IMR-90 (cell line): ENCODE measurements around the gene MYCT1.

Source experiments
- BHLHE40 ChIP-seq: fragments of 150-350 bp; IDR thresholded peaks from 2 replicates; pipeline ENCODE4 v1.6.1; 2016; ENCODE audit warnings: mild to moderate bottlenecking, low read depth, low read length
- CEBPB ChIP-seq: IDR thresholded peaks from 2 replicates; pipeline ENCODE4 v1.6.1; 2012; ENCODE audit warnings: low read depth, low read length, improper control_type of control experiment
- FOS ChIP-seq: fragments of 150-350 bp; IDR thresholded peaks from 2 replicates; pipeline ENCODE4 v1.6.1; 2016; ENCODE audit warnings: low read depth, low read length
- MAFK ChIP-seq: IDR thresholded peaks from 2 replicates; pipeline ENCODE4 v1.6.1; 2012; ENCODE audit warnings: low read depth, low read length, improper control_type of control experiment
- MAZ ChIP-seq: IDR thresholded peaks from 2 replicates; pipeline ENCODE4 v1.6.1; 2012; ENCODE audit warnings: low read depth, mild to moderate bottlenecking, low read length, improper control_type of control experiment, moderate library complexity, borderline replicate concordance
- POLR2A ChIP-seq: IDR thresholded peaks from 2 replicates; pipeline ENCODE4 v1.6.1; 2012; ENCODE audit warnings: mild to moderate bottlenecking, low read depth, low read length
- RAD21 ChIP-seq: IDR thresholded peaks from 2 replicates; pipeline ENCODE4 v1.6.1; 2012; ENCODE audit warnings: low read length, improper control_type of control experiment
- RCOR1 ChIP-seq: IDR thresholded peaks from 2 replicates; pipeline ENCODE4 v1.6.1; 2012; ENCODE audit warnings: mild to moderate bottlenecking, low read length, improper control_type of control experiment; ENCODE audit not compliant: insufficient replicate concordance
- RFX5 ChIP-seq: IDR thresholded peaks from 2 replicates; pipeline ENCODE4 v1.8.0; 2012; ENCODE audit warnings: low read depth, mild to moderate bottlenecking, low read length, moderate library complexity
- SMC3 ChIP-seq: fragments of 150-350 bp; IDR thresholded peaks from 2 replicates; pipeline ENCODE4 v1.6.1; 2016; ENCODE audit warnings: low read depth, mild to moderate bottlenecking, antibody characterized with exemption, low read length, moderate library complexity
- TF ChIP-seq, protein P1 (sequence below): conservative IDR thresholded peaks from 2 replicates; pipeline ENCODE4 v1.5.1; 2012; ENCODE audit warnings: mild to moderate bottlenecking, low read depth, low read length, improper control_type of control experiment
- TF ChIP-seq, protein P2 (sequence below): fragments of 150-350 bp; IDR thresholded peaks from 2 replicates; pipeline ENCODE4 v1.6.1; 2016; ENCODE audit warnings: low read depth, mild to moderate bottlenecking, low read length, moderate library complexity, borderline replicate concordance
- TF ChIP-seq, protein P3 (sequence below): fragments of 150-350 bp; IDR thresholded peaks from 2 replicates; pipeline ENCODE4 v1.6.1; 2017; ENCODE audit warnings: mild to moderate bottlenecking, antibody characterized with exemption, low read length, low read depth

DNA sequence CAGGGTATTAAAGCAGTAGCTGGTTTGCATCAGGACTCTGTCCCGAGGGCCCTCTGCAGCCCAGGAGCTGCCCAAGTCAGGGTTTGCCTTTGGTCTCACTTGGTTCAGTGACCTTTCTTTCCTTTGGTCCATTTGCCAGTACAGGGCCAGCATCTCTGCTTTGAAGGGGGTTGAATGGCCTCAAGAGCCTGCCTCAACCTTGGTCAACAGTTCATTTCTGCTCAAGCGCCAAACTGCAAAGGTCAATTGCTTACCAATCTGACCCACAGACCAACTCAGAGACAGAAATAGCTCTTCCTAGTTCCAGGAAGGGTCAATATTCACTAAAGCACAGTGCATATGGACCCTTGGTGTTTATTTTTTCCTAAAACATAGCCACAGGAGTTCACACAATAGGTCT lies 72.3 kb downstream of the MYCT1 start:
- TF ChIP-seq, protein P1, sequence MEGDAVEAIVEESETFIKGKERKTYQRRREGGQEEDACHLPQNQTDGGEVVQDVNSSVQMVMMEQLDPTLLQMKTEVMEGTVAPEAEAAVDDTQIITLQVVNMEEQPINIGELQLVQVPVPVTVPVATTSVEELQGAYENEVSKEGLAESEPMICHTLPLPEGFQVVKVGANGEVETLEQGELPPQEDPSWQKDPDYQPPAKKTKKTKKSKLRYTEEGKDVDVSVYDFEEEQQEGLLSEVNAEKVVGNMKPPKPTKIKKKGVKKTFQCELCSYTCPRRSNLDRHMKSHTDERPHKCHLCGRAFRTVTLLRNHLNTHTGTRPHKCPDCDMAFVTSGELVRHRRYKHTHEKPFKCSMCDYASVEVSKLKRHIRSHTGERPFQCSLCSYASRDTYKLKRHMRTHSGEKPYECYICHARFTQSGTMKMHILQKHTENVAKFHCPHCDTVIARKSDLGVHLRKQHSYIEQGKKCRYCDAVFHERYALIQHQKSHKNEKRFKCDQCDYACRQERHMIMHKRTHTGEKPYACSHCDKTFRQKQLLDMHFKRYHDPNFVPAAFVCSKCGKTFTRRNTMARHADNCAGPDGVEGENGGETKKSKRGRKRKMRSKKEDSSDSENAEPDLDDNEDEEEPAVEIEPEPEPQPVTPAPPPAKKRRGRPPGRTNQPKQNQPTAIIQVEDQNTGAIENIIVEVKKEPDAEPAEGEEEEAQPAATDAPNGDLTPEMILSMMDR, result no peak
- TF ChIP-seq FOS, result no peak
- TF ChIP-seq POLR2A, result no peak
- TF ChIP-seq MAFK, result no peak
- no peak for TF ChIP-seq SMC3
- no peak for TF ChIP-seq RFX5
- no peak for TF ChIP-seq CEBPB
- TF ChIP-seq BHLHE40, result no peak
- no peak for TF ChIP-seq RAD21
- no peak for TF ChIP-seq MAZ
- no peak for TF ChIP-seq RCOR1
- TF ChIP-seq, protein P2, sequence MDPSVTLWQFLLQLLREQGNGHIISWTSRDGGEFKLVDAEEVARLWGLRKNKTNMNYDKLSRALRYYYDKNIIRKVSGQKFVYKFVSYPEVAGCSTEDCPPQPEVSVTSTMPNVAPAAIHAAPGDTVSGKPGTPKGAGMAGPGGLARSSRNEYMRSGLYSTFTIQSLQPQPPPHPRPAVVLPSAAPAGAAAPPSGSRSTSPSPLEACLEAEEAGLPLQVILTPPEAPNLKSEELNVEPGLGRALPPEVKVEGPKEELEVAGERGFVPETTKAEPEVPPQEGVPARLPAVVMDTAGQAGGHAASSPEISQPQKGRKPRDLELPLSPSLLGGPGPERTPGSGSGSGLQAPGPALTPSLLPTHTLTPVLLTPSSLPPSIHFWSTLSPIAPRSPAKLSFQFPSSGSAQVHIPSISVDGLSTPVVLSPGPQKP, result no peak
- TF ChIP-seq, protein P3, sequence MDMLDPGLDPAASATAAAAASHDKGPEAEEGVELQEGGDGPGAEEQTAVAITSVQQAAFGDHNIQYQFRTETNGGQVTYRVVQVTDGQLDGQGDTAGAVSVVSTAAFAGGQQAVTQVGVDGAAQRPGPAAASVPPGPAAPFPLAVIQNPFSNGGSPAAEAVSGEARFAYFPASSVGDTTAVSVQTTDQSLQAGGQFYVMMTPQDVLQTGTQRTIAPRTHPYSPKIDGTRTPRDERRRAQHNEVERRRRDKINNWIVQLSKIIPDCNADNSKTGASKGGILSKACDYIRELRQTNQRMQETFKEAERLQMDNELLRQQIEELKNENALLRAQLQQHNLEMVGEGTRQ, result no peak
